ENCODE data around the gene PRRT2.
"Not testable (repeated sequence)": the region's sequence is repeated elsewhere in the genome, so short reads cannot be mapped to it uniquely, and the experiment has no call there.

The PRRT2 gene

DNA sequence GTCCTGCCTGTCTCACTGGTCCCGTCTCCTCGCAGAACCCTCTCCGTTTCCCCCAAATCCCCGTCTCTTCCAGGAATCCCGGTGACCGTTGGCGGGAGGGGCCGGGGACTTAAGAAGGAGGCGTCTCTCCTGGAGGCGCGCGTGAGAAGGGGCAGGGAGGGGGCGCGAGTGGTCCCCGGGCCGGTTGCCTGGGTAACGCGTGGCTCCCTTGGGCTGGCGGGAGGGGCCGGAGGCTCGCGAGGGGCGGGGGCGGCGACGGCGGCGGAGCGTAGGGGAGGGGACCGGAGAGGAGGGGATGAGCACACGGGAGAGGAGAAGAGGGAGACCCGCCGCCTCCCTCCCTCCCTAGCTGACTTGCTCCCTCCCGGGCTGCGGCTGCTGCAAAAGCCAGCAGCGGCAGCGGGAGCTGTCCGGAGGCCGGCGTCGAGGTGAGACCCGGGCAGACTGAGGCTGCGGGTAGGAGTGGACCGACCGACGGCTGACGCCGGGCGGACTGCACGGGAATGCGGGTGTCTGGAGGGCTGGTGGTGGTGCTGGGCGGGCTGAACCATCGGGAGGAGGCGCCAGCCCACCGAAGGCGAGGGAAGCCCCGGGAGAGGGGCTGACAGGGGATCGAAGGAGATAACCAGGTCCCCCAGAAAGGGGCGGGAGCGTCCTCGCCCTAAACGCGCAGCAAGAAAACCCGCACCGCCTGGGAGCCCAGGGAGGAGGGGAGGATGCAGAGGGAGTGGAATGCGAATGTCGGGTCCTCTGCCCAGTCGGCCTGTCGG is at the start of gene PRRT2:
PRRT2 (plus strand) TSS at position 298 of the 770 bp plus-strand sequence. CDS start 862 bp downstream, outside the sequence.
- H3K4me1 ChIP-seq (ENCODE audit: control insufficient read depth in 2 of 2, insufficient read depth in 2 of 2, low read length in 2 of 2) = peaks cover 60 to 62% of the 10 kb centered on the region in 2 donors

DNA sequence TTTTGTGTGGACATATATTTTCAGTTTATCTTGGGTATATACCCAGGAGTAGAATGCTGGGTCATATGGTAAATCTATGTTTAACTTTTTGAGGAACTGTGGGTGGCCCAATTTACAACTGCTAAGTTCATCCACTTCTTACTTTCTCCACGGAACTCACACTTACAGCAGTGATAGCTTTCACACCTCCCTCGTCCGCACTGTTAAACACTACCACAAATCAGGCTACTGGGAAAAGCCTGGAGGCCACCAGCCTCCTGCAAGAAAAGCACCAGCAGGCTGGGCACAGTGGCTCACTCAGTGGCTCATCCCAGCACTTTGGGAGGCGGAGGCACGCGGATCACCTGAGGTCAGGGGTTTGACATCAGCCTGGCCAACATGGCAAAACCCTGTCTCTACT is 48.7 kb upstream of the PRRT2 start:
- Histone ChIP-seq H3K27ac (ENCODE audit: low read depth in 2 of 2, low read length in 2 of 2) (no peak overlapping the region), H3K9me3 (ENCODE audit: control insufficient read depth in 2 of 2, low read length in 2 of 2) (no peaks in the 10 kb centered on the region)

More for the DNA sequence above, at the start of gene PRRT2:
- Histone ChIP-seq H3K9me3 (ENCODE audit: control insufficient read depth in 2 of 2, low read length in 2 of 2) (no peaks in the 10 kb centered on the region), H3K4me3 (ENCODE audit: low read length in 2 of 2) (peak within 1 kb of the TSS; percentile 65 to 70), H3K27me3 (ENCODE audit: control insufficient read depth in 2 of 2, insufficient read depth in 2 of 2, low read length in 2 of 2) (no peaks in the 10 kb centered on the region), H3K27ac (ENCODE audit: low read depth in 2 of 2, low read length in 2 of 2) (peak within 1 kb of the TSS; percentile 80 to 85), H3K36me3 (ENCODE audit: control insufficient read depth in 2 of 2, insufficient read depth in 2 of 2, low read length in 2 of 2) (peaks cover 13 to 17% of the 10 kb centered on the region in 2 donors), H3K9ac (ENCODE audit: low read depth in 1 of 2, low read length in 2 of 2) (peak within 1 kb of the TSS; percentile 57 to 61)

DNA sequence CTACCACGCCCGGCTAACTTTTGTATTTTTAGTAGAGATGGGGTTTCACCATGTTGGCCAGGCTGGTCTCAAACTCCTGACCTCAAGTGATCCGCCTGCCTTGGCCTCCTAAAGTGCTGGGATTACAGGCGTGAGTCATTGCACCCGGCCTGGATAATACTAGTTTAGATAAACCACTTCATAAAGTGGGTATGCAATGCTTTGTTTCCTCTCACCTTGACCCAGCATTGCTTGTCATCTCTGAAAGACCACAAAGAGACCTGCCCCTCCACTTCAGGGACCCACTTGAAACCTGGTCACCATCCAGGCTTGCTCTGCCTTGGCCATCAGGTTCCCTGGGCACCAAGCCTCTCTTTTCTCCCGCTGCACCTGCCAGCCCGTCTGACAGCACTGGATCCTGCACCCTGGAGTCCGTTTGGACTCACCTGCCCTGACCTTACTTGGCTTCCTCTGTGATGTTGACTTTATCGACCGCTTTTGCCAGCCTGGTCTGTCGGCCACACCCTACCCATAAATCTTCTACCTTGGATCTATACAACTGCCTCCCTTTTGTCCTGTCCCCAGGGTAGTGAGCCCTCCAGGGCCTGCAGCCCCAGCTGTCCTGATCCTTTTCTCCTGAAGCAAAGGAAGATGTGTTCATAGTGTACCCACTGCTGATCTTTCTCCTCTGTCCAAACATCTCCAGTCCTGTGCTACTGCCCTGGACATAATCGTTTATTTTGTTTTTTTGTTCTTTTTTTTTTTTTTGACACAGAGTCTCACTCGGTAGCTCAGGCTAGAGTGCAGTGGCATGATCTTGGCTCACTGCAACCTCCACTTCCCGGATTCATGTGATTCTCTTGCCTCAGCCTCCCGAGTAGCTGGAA is 46.6 kb upstream of the PRRT2 start:
- H3K4me1 ChIP-seq (ENCODE audit: control insufficient read depth in 2 of 2, insufficient read depth in 2 of 2, low read length in 2 of 2) = peaks cover 15 to 26% of the 10 kb centered on the region in 2 donors
- no peak overlapping the region for H3K4me3 ChIP-seq (ENCODE audit: low read length in 2 of 2)
- H3K27ac ChIP-seq (ENCODE audit: low read depth in 2 of 2, low read length in 2 of 2) = peak overlapping the region; percentile 57 to 73
- H3K36me3 ChIP-seq (ENCODE audit: control insufficient read depth in 2 of 2, insufficient read depth in 2 of 2, low read length in 2 of 2) = no peaks in the 10 kb centered on the region
- peak overlapping the region in 1 of 2 donors; percentile 53 for H3K9ac ChIP-seq (ENCODE audit: low read depth in 1 of 2, low read length in 2 of 2)
- H3K9me3 ChIP-seq (ENCODE audit: control insufficient read depth in 2 of 2, low read length in 2 of 2) = no peaks in the 10 kb centered on the region
- no peaks in the 10 kb centered on the region for H3K27me3 ChIP-seq (ENCODE audit: control insufficient read depth in 2 of 2, insufficient read depth in 2 of 2, low read length in 2 of 2)

More for the DNA sequence above, 48.7 kb upstream of the PRRT2 start:
- no peaks in the 10 kb centered on the region for H3K36me3 ChIP-seq (ENCODE audit: control insufficient read depth in 2 of 2, insufficient read depth in 2 of 2, low read length in 2 of 2)
- no peak overlapping the region for H3K4me3 ChIP-seq (ENCODE audit: low read length in 2 of 2)
- peaks cover 13 to 27% of the 10 kb centered on the region in 2 donors for H3K4me1 ChIP-seq (ENCODE audit: control insufficient read depth in 2 of 2, insufficient read depth in 2 of 2, low read length in 2 of 2)
- H3K9ac ChIP-seq (ENCODE audit: low read depth in 1 of 2, low read length in 2 of 2) = no peak overlapping the region
- H3K27me3 ChIP-seq (ENCODE audit: control insufficient read depth in 2 of 2, insufficient read depth in 2 of 2, low read length in 2 of 2) = no peaks in the 10 kb centered on the region

DNA sequence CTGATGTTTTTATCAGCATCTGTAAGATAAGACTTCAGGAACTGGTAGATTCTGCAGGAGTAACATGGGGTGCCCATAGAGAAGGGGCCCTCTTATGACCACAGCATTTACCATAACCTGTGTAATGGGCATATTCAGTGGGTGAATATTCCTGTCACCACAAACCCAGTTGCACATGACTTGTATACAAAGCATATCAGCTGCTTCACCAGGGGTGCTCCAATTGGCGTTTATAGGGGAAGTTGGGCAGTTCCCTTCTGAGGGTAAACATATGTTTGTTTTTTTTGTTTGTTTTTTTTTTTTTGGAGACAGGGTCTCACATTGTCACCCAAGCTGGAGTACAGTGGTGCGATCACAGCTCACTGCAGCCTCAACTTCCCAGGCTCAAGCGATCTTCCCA is 45.4 kb upstream of the PRRT2 start:
- no peaks in the 10 kb centered on the region for H3K36me3 ChIP-seq (ENCODE audit: control insufficient read depth in 2 of 2, insufficient read depth in 2 of 2, low read length in 2 of 2)
- peaks cover 12 to 23% of the 10 kb centered on the region in 2 donors for H3K4me1 ChIP-seq (ENCODE audit: control insufficient read depth in 2 of 2, insufficient read depth in 2 of 2, low read length in 2 of 2)
- no peak overlapping the region for H3K9ac ChIP-seq (ENCODE audit: low read depth in 1 of 2, low read length in 2 of 2)
- H3K4me3 ChIP-seq (ENCODE audit: low read length in 2 of 2) = no peak overlapping the region
- H3K9me3 ChIP-seq (ENCODE audit: control insufficient read depth in 2 of 2, low read length in 2 of 2) = no peaks in the 10 kb centered on the region
- H3K27ac ChIP-seq (ENCODE audit: low read depth in 2 of 2, low read length in 2 of 2) = no peak overlapping the region
- H3K27me3 ChIP-seq (ENCODE audit: control insufficient read depth in 2 of 2, insufficient read depth in 2 of 2, low read length in 2 of 2) = no peaks in the 10 kb centered on the region

DNA sequence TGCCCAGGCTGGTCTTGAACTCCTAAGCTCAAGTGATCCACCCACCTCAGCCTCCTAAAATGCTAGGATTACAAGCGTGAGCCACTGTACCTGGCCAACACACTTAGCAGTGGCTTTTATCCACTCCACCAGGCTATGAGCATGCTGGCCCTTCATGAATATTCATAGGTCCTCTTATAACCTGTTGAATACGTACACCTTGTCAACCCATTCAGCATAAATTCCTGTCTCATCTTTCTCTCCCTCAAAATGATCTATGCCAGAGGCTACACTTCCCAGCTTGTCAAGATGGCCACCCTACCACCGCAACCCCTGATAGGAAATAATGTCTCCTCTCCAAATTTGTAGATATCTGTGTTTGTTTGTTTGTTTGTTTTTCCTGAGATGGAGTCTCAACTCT is 44.9 kb upstream of the PRRT2 start:
- Histone ChIP-seq H3K36me3 (ENCODE audit: control insufficient read depth in 2 of 2, insufficient read depth in 2 of 2, low read length in 2 of 2) (no peaks in the 10 kb centered on the region), H3K9ac (ENCODE audit: low read depth in 1 of 2, low read length in 2 of 2) (no peak overlapping the region), H3K27me3 (ENCODE audit: control insufficient read depth in 2 of 2, insufficient read depth in 2 of 2, low read length in 2 of 2) (no peaks in the 10 kb centered on the region), H3K4me3 (ENCODE audit: low read length in 2 of 2) (no peak overlapping the region), H3K4me1 (ENCODE audit: control insufficient read depth in 2 of 2, insufficient read depth in 2 of 2, low read length in 2 of 2) (peaks cover 12 to 23% of the 10 kb centered on the region in 2 donors), H3K9me3 (ENCODE audit: control insufficient read depth in 2 of 2, low read length in 2 of 2) (no peaks in the 10 kb centered on the region), H3K27ac (ENCODE audit: low read depth in 2 of 2, low read length in 2 of 2) (no peak overlapping the region)

DNA sequence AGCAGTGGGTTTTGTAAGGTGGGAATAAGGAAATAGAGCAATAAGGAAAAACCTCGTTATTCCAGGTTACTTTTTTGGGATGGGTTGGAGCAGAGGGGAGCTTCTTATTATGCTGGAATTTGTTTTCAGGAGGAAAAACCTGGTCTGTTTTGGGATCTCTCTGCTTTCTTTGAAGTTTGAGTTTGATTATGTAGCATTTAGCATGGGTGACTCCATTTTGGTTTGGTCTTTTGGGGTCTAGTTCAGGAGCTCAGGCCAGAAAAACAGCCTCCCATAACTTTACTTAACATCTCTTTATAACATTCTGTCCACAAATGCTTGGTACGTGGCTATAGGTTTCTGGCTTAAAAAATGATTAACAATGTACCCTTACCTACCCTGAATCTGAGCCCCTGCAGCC is 42.5 kb upstream of the PRRT2 start:
- H3K27me3 ChIP-seq (ENCODE audit: control insufficient read depth in 2 of 2, insufficient read depth in 2 of 2, low read length in 2 of 2) = no peaks in the 10 kb centered on the region
- no peaks in the 10 kb centered on the region for H3K36me3 ChIP-seq (ENCODE audit: control insufficient read depth in 2 of 2, insufficient read depth in 2 of 2, low read length in 2 of 2)
- H3K4me1 ChIP-seq (ENCODE audit: control insufficient read depth in 2 of 2, insufficient read depth in 2 of 2, low read length in 2 of 2) = peaks cover 11 to 21% of the 10 kb centered on the region in 2 donors
- no peaks in the 10 kb centered on the region for H3K9me3 ChIP-seq (ENCODE audit: control insufficient read depth in 2 of 2, low read length in 2 of 2)
- H3K27ac ChIP-seq (ENCODE audit: low read depth in 2 of 2, low read length in 2 of 2) = no peak overlapping the region
- no peak overlapping the region for H3K4me3 ChIP-seq (ENCODE audit: low read length in 2 of 2)
- H3K9ac ChIP-seq (ENCODE audit: low read depth in 1 of 2, low read length in 2 of 2) = no peak overlapping the region

DNA sequence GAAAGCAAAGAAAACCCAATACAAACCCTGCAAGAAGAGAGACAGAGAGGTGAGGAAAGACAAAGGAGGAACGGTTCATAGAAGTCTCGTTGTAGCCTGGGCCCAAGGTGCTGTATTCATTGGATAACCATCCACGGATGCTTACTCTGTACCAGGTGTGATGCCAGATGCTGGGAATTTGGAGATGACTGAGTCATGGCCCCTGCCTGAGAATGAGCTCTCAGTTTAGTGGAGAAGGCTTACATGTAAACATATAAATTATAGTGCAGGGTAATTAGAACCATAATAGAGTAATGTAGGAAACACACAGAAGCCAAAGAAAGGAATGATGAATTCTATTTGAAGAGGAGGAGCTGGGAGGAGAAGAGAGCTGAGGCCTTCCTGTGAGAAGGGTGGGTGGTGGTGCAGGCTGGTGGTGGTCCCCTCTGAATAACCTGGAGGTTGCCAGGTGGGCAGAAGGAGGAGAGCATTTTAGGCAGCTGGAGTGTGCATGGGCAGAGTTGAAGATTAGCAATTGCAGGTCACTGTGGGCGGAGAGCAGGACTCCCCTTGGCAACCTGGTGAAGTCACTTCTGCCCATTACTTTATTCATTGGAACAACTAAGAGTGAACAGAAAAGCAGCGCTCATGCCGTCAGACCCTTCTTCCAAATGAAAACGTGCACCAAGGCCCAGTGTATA is 41.6 kb upstream of the PRRT2 start:
- no peaks in the 10 kb centered on the region for H3K36me3 ChIP-seq (ENCODE audit: control insufficient read depth in 2 of 2, insufficient read depth in 2 of 2, low read length in 2 of 2)
- no peaks in the 10 kb centered on the region for H3K9me3 ChIP-seq (ENCODE audit: control insufficient read depth in 2 of 2, low read length in 2 of 2)
- peak overlapping the region in 1 of 2 donors; percentile 52 for H3K27ac ChIP-seq (ENCODE audit: low read depth in 2 of 2, low read length in 2 of 2)
- H3K4me1 ChIP-seq (ENCODE audit: control insufficient read depth in 2 of 2, insufficient read depth in 2 of 2, low read length in 2 of 2) = peaks cover 5 to 15% of the 10 kb centered on the region in 2 donors
- no peak overlapping the region for H3K4me3 ChIP-seq (ENCODE audit: low read length in 2 of 2)
- H3K9ac ChIP-seq (ENCODE audit: low read depth in 1 of 2, low read length in 2 of 2) = no peak overlapping the region
- H3K27me3 ChIP-seq (ENCODE audit: control insufficient read depth in 2 of 2, insufficient read depth in 2 of 2, low read length in 2 of 2) = no peaks in the 10 kb centered on the region

DNA sequence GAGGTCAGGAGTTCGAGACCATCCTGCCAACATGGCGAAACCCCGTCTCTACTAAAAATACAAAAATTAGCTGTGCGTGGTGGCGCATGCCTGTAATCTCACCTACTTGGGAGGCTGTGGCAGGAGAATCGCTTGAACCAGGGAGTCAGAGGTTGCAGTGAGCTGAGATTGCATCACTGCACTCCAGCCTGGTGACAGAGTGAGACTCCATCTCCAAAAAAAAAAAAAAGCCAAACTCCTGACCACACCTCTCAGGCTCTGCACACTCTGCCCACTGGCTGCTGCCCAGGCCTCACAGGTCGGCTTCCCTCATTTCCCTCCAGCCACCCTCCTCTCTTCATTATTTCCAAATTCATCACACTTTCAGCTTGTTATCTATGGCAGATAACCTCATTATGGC is 39.7 kb upstream of the PRRT2 start:
- not testable (repeated sequence) for H3K4me1 ChIP-seq (ENCODE audit: control insufficient read depth in 2 of 2, insufficient read depth in 2 of 2, low read length in 2 of 2); H3K27me3 ChIP-seq (ENCODE audit: control insufficient read depth in 2 of 2, insufficient read depth in 2 of 2, low read length in 2 of 2); H3K36me3 ChIP-seq (ENCODE audit: control insufficient read depth in 2 of 2, insufficient read depth in 2 of 2, low read length in 2 of 2); H3K4me3 ChIP-seq (ENCODE audit: low read length in 2 of 2); H3K9ac ChIP-seq (ENCODE audit: low read depth in 1 of 2, low read length in 2 of 2); H3K27ac ChIP-seq (ENCODE audit: low read depth in 2 of 2, low read length in 2 of 2); H3K9me3 ChIP-seq (ENCODE audit: control insufficient read depth in 2 of 2, low read length in 2 of 2)

DNA sequence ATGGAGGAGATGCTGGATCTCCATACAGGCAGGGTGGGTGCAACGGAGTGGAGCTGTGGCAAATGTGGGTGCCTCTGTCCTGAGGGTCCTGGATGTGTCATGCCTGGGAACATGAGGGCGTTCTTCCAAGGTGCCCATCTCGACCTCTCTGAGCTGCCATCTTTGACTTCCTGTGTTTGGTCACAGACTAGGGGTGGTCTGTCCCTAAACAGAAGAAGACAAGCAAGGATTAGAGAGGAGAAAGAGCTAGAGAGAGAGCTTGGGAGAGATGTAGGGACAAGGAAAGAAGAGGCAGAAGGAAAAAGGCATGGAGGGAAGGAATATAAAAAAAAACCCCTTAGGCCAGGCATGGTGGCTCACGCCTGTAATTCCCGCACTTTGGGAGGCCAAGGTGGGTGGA is 37.3 kb upstream of the PRRT2 start:
- no peak overlapping the region for H3K4me3 ChIP-seq (ENCODE audit: low read length in 2 of 2)
- no peaks in the 10 kb centered on the region for H3K27me3 ChIP-seq (ENCODE audit: control insufficient read depth in 2 of 2, insufficient read depth in 2 of 2, low read length in 2 of 2)
- no peaks in the 10 kb centered on the region for H3K36me3 ChIP-seq (ENCODE audit: control insufficient read depth in 2 of 2, insufficient read depth in 2 of 2, low read length in 2 of 2)
- no peak overlapping the region for H3K9ac ChIP-seq (ENCODE audit: low read depth in 1 of 2, low read length in 2 of 2)
- H3K9me3 ChIP-seq (ENCODE audit: control insufficient read depth in 2 of 2, low read length in 2 of 2) = no peaks in the 10 kb centered on the region
- H3K4me1 ChIP-seq (ENCODE audit: control insufficient read depth in 2 of 2, insufficient read depth in 2 of 2, low read length in 2 of 2) = peaks cover 5% of the 10 kb centered on the region in 2 donors
- H3K27ac ChIP-seq (ENCODE audit: low read depth in 2 of 2, low read length in 2 of 2) = no peak overlapping the region

Measured in mucosa of rectum (tissue), 2 donors.